ENCODE results near the gene XPNPEP1.
"Not testable (repeated sequence)": the region's sequence is repeated elsewhere in the genome, so short reads cannot be mapped to it uniquely, and the experiment has no call there.

The XPNPEP1 gene

GRCh38 chr10:109922358-109922975 lies 844 bp downstream of the XPNPEP1 start:
- DNase-seq: no peak

DNA sequence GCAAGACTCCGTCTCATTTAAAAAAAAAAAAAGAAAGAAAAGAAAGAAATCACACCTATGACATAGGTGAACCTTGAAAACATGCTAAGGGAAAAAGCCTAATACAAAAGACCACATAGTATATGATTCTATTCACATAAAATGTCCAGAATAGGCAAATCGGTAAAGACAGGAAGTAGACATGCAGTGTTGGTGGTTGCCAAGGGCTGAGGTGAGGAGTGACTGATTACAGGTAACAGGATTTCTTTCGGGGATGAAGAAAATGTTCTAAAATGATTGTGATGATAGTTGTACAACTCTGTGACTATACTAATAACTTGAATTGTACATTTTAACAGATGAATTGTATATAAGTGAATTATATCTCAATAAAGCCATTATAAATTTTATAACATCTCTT lies 3.3 kb downstream of the XPNPEP1 start:
- DNase-seq: no peak

DNA sequence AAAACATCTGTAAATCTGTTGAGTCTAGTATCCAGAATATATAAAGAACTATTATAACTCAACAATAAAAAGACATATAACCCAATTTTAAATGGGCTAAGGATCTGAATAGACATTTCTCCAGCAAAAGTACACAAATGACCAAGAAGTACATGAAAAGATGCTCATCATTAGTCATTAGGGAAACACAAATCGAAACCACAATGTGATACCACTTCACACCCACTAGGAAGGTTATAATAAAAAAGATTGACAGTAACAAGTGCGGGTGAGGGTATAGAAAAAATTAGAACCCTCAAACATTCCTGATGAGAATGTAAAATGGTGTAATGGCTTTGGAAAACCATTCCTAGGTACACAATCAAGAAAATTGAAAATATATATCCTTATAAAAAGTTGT lies 4.1 kb downstream of the XPNPEP1 start:
- no peak for DNase-seq

DNA sequence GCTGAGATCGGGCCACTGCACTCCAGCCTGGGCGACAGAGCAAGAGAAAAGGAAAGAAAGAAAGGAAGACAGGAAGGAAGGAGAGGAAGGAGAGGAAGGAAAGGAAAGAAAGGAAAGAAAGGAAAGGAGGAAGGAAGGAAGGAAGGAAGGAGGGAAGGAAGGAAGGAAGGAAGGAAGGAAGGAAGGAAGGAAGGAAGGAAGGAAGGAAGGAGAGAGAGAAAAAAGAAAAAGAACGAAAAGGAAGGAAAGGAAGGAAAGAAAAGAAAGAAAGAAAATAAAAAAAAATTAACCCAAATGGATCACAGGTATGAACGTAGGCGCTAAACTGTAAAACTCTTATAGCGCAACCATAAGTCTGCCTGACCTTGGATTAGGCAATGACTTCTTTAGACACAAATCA lies 4.6 kb downstream of the XPNPEP1 start:
- not testable (repeated sequence) for DNase-seq

- no peak for DNase-seq
Measured at GRCh38 chr10:109915566-109915965, 7.7 kb downstream of the XPNPEP1 start.

DNA sequence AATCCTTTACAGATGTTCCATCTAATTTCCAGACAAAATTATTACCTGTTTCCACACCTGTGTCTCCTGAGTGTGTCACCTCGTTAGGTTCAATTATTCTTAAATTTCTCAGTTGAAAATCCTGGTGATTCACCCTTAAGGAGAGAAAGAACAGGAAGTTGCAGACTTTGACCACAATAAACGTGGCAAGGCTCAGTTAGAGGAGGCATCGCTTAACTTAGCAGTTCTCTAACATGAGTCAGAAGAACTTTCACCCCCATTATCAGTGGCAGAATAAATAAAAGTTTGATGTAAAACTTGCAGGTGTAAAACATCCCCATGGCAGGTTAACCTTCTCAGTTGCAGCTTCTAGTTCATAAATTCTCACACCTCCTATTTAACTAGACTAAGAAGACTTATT lies 8.3 kb downstream of the XPNPEP1 start:
- peak; percentile 59 for DNase-seq

- DNase-seq: no peak
Measured at GRCh38 chr10:109913306-109913892, 9.9 kb downstream of the XPNPEP1 start.

GRCh38 chr10:109912335-109913281 lies 10.7 kb downstream of the XPNPEP1 start:
- no peak for DNase-seq

GRCh38 chr10:109911903-109912302 lies 11.4 kb downstream of the XPNPEP1 start:
- DNase-seq: no peak

- no peak for DNase-seq
Measured at GRCh38 chr10:109906316-109906715, 17.0 kb downstream of the XPNPEP1 start.

DNA sequence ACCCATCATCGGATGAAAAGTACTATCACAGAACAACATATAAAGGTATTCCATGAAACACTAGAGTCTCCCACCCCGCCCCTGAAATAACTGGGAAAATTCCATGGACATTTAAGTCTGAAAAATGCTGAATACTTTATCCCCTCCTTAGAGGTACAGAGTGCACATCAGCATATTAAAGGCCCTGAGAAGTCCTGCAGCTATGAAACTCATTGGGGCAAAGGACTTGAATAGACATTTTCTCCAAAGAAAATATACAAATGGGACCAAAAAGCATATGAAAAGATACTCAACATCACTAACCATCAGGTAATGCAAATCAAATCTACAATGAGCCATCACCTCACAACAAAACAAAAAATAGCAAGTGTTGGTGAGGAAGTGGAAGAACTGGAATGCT lies 18.9 kb downstream of the XPNPEP1 start:
- DNase-seq: no peak

GRCh38 chr10:109902992-109903947 lies 20.0 kb downstream of the XPNPEP1 start:
- no peak for DNase-seq

- DNase-seq: no peak
Measured at GRCh38 chr10:109899356-109900331, 23.7 kb downstream of the XPNPEP1 start.

DNA sequence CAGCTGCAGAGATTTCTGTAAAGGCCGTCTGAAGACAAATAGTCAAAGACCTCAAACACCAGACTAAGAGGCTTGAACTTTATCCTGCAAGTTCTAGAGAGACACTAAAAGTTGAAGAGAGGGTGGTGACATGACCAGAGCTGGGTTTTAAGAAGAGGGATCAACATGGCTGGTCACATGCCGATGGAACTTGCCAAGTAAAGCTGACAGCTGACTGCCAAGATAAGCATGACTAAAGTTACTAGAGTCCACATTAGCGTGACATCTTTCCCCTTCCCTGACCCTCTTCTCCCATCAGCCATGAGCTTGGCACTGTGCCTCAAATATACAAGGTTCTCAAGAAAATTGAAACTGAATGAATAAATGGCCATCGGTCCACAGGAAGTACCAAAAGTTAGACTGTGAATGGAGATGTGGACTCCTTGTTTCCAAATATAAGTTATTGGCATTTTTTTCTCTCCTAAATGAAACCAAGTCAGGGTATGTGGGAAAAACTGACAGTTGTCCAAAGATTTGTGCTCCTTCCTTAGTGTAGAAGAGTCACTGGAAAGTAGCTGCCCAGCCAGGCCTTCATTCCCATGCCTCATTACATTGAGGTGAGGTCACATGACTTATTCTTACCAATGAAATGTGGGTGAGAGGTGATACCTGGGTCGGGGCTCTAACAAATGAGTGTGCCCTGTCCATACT lies 24.5 kb downstream of the XPNPEP1 start:
- peak; percentile 91 for DNase-seq

DNA sequence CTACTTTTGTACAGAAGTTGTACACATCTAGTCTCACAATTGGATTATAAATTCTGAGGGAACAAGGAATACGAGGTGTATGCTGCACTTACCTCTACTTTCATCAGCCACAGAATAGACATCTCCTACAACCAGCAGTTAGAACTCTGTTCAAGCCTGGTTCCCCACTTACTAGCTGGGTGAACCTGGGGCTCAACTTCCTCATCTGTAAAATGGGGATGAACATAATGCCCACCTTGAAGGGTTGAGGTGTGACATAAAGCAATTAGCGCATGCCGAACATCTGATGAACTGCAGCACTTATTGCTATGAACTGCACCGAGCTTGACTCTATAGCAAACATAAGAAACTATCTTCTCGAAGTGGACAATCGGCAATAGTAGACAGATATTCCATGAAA lies 25.3 kb downstream of the XPNPEP1 start:
- DNase-seq: no peak

GRCh38 chr10:109895848-109896247 lies 27.5 kb downstream of the XPNPEP1 start:
- DNase-seq: no peak

- DNase-seq: peak; percentile 39
Measured at GRCh38 chr10:109895095-109895818, 28.1 kb downstream of the XPNPEP1 start.

- no peak for DNase-seq
Measured at GRCh38 chr10:109894516-109894915, 28.8 kb downstream of the XPNPEP1 start.

GRCh38 chr10:109893386-109893785 lies 29.9 kb downstream of the XPNPEP1 start:
- DNase-seq: no peak

DNA sequence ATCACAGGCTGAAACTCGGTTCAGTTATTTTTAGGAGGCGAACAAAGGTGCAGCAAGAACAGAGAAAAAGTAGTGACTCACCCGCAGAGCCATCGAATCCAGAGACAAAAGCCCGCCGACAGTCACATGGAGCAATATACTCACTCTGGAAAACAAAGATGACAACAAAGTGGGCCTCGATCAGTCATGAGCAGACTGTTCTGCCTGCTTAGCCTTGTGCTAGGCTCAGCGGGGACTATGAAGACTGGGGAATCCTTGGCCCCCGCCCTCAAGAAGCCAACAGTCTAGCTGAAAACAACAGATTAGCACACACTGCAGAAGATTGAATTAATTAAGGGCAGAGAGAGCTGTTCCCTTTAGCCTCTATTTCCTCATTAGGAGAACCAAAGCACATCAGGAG lies 30.4 kb downstream of the XPNPEP1 start:
- peak; percentile 32 for DNase-seq
